HepG2 (cell line): ENCODE data around the gene FAHD2A. TPM values are rescaled to one million over a fixed set of nuclear protein-coding genes. Genes with fewer than 3 reads are reported as not detected.

Source experiments
- BORCS8-MEF2B ChIP-seq: sonication (generic); formaldehyde crosslinking; IDR thresholded peaks from 2 replicates; pipeline ENCODE4 v1.8.0; 2022; ENCODE audit warnings: mild to moderate bottlenecking, missing genetic modification reagents
- CREM ChIP-seq, 2 experiments: sonication (generic) in 1 of 2; formaldehyde crosslinking in 1 of 2; IDR thresholded peaks; 2 replicates each; pipeline versions ENCODE4 v1.4.0 to v1.6.1; 2016 to 2020; ENCODE audit warnings: antibody characterized with exemption in 1 of 2, mild to moderate bottlenecking in 1 of 2, missing genetic modification reagents in 1 of 2
- DMTF1 ChIP-seq: sonication (generic); formaldehyde crosslinking; IDR thresholded peaks from 2 replicates; pipeline ENCODE4 v1.4.0; 2020; ENCODE audit warnings: mild to moderate bottlenecking, missing genetic modification reagents
- DR1 ChIP-seq: sonication (generic); formaldehyde crosslinking; IDR thresholded peaks from 2 replicates; pipeline ENCODE4 v1.8.0; 2021; ENCODE audit warnings: mild to moderate bottlenecking, missing genetic modification reagents, inconsistent platforms
- FOXA1 ChIP-seq, 2 experiments: fragments of 450-650 bp in 1 of 2; sonication (generic) in 1 of 2; formaldehyde crosslinking in 1 of 2; IDR thresholded peaks; 2 replicates each; pipeline versions ENCODE4 v1.4.0 to v1.6.1; 2016 to 2020; ENCODE audit warnings: missing genetic modification reagents in 1 of 2
- HINFP ChIP-seq: sonication (generic); formaldehyde crosslinking; IDR thresholded peaks from 2 replicates; pipeline ENCODE4 v1.4.0; 2020; ENCODE audit warnings: low read depth, mild to moderate bottlenecking, missing genetic modification reagents
- IRX3 ChIP-seq: sonication (generic); formaldehyde crosslinking; IDR thresholded peaks from 2 replicates; pipeline ENCODE4 v1.8.1; 2023; ENCODE audit warnings: mild to moderate bottlenecking, low read depth, missing genetic modification reagents, borderline replicate concordance
- MBD4 ChIP-seq: IDR thresholded peaks from 2 replicates; pipeline ENCODE4 v1.6.1; 2012; ENCODE audit warnings: low read length, inconsistent platforms, borderline replicate concordance
- MEF2D ChIP-seq: sonication (generic); formaldehyde crosslinking; IDR thresholded peaks from 2 replicates; pipeline ENCODE4 v1.5.1; 2020; ENCODE audit warnings: mild to moderate bottlenecking, missing genetic modification reagents
- MIER3 ChIP-seq: IDR thresholded peaks from 2 replicates; pipeline ENCODE4 v1.6.1; 2016; ENCODE audit warnings: missing compliant biosample characterization, borderline replicate concordance
- NFYB ChIP-seq: sonication (generic); formaldehyde crosslinking; IDR thresholded peaks from 2 replicates; pipeline ENCODE4 v1.4.0; 2020; ENCODE audit warnings: missing genetic modification reagents
- NR2F2 ChIP-seq: IDR thresholded peaks from 2 replicates; pipeline ENCODE4 v1.6.1; 2012; ENCODE audit warnings: low read depth, inconsistent platforms, borderline replicate concordance
- RARA ChIP-seq: IDR thresholded peaks from 2 replicates; pipeline ENCODE4 v1.6.1; 2016; ENCODE audit warnings: missing genetic modification reagents, missing compliant biosample characterization
- TOPORS ChIP-seq: sonication (generic); formaldehyde crosslinking; IDR thresholded peaks from 2 replicates; pipeline ENCODE4 v1.8.0; 2023; ENCODE audit warnings: mild to moderate bottlenecking, missing genetic modification reagents
- ZBTB38 ChIP-seq: sonication (generic); formaldehyde crosslinking; IDR thresholded peaks from 2 replicates; pipeline ENCODE4 v1.5.1; 2020; ENCODE audit warnings: mild to moderate bottlenecking, missing genetic modification reagents
- ZNF256 ChIP-seq: sonication (generic); formaldehyde crosslinking; conservative IDR thresholded peaks from 2 replicates; pipeline ENCODE4 v1.4.0; 2020; ENCODE audit warnings: missing genetic modification reagents
- ZNF879 ChIP-seq: sonication (generic); formaldehyde crosslinking; IDR thresholded peaks from 2 replicates; pipeline ENCODE4 v1.8.1; 2023; ENCODE audit warnings: missing genetic modification reagents
- polyA plus RNA-seq, 8 experiments: library from polyadenylated mRNA; depleted of rRNA in 3 of 8; stranded (reverse) in 7 of 8; unstranded in 1 of 8; fragments of >200 nt; fragmentation: Illumina TruSeq in 4 of 8; extraction: Trizol in 4 of 8; gene quantifications; 2 replicates each; pipeline versions ENCODE4 v1.2.1 to v1.2.3, GENCODE V29; 2011 to 2016; ENCODE audit warnings: low read depth in 4 of 8, missing spikeins in 1 of 8, mixed read lengths in 1 of 8; ENCODE audit not compliant: insufficient read depth in 1 of 8
- total RNA-seq, 5 experiments: library from RNA; depleted of rRNA; stranded (reverse); fragments of >200 nt; fragmentation: Illumina TruSeq; extraction: Trizol; gene quantifications; 2 replicates each; pipeline ENCODE4 v1.2.3, GENCODE V29; 2016; ENCODE audit warnings: low read depth in 1 of 5
- TF ChIP-seq, protein P1 (sequence below): sonication (generic); formaldehyde crosslinking; IDR thresholded peaks from 2 replicates; pipeline ENCODE4 v1.8.1; 2023; ENCODE audit warnings: mild to moderate bottlenecking, missing genetic modification reagents, borderline replicate concordance
- TF ChIP-seq, protein P2 (sequence below): sonication (generic); formaldehyde crosslinking; IDR thresholded peaks from 2 replicates; pipeline ENCODE4 v1.4.0; 2020; ENCODE audit warnings: low read depth, missing genetic modification reagents
- TF ChIP-seq, protein P3 (sequence below): conservative IDR thresholded peaks from 2 replicates; pipeline ENCODE4 v1.6.1; 2018; ENCODE audit warnings: missing genetic modification reagents

Gene FAHD2A
- total and polyA plus RNA-seq, 2 of the 13 experiments (the other 11 are each of a cell fraction or from before 2014, with no cell fraction given) = 34.0 to 44.2 TPM

DNA sequence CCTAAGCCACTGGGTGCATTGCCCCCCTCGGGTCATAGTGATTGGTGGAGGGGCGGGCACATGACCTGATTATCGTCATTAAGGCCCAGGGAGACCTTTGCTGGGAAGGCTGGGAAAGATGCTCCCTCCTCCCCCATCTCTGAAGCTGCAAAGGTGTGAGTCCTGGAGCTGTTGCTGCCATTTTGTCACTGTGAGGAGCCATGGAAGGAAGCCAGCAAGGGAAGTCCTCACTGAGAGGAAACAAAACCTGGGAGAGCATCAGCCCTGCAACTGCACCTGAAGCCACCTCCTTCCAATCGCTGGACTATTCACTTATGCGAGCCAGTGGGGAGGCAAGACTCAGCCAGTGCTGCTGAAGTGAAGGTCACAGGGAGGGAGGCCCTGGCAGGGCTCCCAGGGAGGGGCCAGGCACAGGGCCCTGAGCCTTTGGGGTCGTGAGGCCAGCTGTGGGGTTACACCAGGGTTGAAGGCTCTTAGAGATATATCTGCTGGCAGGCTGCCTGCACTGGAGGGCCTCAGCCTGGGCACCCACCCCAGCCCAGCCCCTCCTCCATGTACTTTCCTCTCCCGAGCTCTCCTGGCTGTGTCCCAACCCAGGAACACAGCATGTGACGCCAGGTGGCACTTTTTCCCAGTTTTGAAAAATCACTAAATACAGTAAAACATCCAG is 10.7 kb upstream of the FAHD2A start (continued):
- TF ChIP-seq HINFP (CRISPR knock-in tag) (peak; percentile 61; the same call in 1 of the 2 replicates), ZNF256 (CRISPR knock-in tag) (0 out of 2 replicates have a peak, but pooled peaks have one; percentile 24), IRX3 (CRISPR knock-in tag) (peak; percentile 64; the same call in 1 of the 2 replicates), RARA (CRISPR knock-in tag) (peak; percentile 88), FOXA1 (IDR thresholded peaks at IDR 0.05) (no peak), FOXA1 (CRISPR knock-in tag; IDR thresholded peaks at IDR 0.05) (no peak), ZNF879 (CRISPR knock-in tag) (no peak), MIER3 (0 out of 2 replicates have a peak, but pooled peaks have one; percentile 45), CREM (IDR thresholded peaks at IDR 0.05) (no peak), CREM (CRISPR knock-in tag; IDR thresholded peaks at IDR 0.05) (no peak), MEF2D (CRISPR knock-in tag) (no peak), DR1 (CRISPR knock-in tag) (no peak), BORCS8-MEF2B (CRISPR knock-in tag) (peak; percentile 70; the same call in 1 of the 2 replicates), TOPORS (CRISPR knock-in tag) (peak; percentile 70; the same call in 1 of the 2 replicates), DMTF1 (CRISPR knock-in tag) (no peak), NFYB (CRISPR knock-in tag) (0 out of 2 replicates have a peak, but pooled peaks have one; percentile 9), ZBTB38 (CRISPR knock-in tag) (no peak), NR2F2 (0 out of 2 replicates have a peak, but pooled peaks have one; percentile 62), MBD4 (no peak)
- TF ChIP-seq, protein P1, sequence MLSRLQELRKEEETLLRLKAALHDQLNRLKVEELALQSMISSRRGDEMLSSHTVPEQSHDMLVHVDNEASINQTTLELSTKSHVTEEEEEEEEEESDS (CRISPR knock-in tag) = no peak
- TF ChIP-seq, protein P2, sequence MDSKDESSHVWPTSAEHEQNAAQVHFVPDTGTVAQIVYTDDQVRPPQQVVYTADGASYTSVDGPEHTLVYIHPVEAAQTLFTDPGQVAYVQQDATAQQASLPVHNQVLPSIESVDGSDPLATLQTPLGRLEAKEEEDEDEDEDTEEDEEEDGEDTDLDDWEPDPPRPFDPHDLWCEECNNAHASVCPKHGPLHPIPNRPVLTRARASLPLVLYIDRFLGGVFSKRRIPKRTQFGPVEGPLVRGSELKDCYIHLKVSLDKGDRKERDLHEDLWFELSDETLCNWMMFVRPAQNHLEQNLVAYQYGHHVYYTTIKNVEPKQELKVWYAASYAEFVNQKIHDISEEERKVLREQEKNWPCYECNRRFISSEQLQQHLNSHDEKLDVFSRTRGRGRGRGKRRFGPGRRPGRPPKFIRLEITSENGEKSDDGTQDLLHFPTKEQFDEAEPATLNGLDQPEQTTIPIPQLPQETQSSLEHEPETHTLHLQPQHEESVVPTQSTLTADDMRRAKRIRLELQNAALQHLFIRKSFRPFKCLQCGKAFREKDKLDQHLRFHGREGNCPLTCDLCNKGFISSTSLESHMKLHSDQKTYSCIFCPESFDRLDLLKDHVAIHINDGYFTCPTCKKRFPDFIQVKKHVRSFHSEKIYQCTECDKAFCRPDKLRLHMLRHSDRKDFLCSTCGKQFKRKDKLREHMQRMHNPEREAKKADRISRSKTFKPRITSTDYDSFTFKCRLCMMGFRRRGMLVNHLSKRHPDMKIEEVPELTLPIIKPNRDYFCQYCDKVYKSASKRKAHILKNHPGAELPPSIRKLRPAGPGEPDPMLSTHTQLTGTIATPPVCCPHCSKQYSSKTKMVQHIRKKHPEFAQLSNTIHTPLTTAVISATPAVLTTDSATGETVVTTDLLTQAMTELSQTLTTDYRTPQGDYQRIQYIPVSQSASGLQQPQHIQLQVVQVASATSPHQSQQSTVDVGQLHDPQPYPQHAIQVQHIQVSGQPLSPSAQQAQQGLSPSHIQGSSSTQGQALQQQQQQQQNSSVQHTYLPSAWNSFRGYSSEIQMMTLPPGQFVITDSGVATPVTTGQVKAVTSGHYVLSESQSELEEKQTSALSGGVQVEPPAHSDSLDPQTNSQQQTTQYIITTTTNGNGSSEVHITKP (CRISPR knock-in tag) = no peak
- TF ChIP-seq, protein P3, sequence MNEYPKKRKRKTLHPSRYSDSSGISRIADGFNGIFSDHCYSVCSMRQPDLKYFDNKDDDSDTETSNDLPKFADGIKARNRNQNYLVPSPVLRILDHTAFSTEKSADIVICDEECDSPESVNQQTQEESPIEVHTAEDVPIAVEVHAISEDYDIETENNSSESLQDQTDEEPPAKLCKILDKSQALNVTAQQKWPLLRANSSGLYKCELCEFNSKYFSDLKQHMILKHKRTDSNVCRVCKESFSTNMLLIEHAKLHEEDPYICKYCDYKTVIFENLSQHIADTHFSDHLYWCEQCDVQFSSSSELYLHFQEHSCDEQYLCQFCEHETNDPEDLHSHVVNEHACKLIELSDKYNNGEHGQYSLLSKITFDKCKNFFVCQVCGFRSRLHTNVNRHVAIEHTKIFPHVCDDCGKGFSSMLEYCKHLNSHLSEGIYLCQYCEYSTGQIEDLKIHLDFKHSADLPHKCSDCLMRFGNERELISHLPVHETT (CRISPR knock-in tag) = no peak
